GM21619 (cell line): Measurements from ENCODE around the gene LSMEM2.
"Not testable (repeated sequence)": the region's sequence is repeated elsewhere in the genome, so short reads cannot be mapped to it uniquely, and the experiment has no call there.

ENCODE experiments used
- ATAC-seq: cut with Tn5 transposase; IDR thresholded peaks from one replicate; pipeline ENCODE4 v1.9.1; 2021; ENCODE audit not compliant: unreplicated experiment

The LSMEM2 gene

DNA sequence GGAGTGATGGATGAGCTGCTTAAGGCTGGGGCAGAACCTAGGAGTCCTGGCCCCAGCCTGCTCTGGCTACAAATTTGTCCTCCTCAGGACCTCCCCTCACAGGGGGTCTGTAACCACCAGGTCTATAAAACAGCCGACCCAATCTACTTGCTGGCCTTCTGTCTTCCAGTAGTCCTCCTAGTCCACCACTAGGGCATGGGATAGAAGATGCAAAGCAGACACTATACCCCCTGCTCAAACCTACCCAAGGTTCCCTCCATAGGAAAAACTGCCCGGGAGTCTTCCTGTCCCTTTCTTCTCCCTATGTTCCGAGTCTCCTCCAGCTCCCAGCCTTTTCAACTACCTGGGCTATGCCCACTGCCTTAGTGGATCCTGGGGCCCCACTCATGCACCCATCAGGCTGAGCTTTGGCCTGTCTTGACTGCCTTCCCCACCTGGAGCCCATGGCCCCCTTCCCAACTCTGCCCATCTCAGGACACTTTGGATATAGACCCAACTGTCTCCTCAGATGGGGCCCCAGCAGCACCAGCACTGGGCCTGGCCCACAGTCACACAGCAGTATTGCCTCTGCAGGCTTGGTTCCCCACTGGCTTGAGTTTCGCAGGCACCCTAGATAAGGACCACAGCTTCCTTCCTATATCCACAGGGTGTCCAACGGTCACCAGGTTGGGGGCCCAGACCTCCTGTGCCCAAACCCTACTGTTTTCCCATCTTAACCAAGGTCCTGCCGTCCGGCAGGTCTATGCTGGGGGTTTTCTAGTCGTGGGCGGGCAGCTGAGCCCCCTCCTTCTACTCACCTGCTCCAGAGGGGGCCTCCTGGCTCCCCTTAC, 19.2 kb downstream of the LSMEM2 start:
- no peak for ATAC-seq

DNA sequence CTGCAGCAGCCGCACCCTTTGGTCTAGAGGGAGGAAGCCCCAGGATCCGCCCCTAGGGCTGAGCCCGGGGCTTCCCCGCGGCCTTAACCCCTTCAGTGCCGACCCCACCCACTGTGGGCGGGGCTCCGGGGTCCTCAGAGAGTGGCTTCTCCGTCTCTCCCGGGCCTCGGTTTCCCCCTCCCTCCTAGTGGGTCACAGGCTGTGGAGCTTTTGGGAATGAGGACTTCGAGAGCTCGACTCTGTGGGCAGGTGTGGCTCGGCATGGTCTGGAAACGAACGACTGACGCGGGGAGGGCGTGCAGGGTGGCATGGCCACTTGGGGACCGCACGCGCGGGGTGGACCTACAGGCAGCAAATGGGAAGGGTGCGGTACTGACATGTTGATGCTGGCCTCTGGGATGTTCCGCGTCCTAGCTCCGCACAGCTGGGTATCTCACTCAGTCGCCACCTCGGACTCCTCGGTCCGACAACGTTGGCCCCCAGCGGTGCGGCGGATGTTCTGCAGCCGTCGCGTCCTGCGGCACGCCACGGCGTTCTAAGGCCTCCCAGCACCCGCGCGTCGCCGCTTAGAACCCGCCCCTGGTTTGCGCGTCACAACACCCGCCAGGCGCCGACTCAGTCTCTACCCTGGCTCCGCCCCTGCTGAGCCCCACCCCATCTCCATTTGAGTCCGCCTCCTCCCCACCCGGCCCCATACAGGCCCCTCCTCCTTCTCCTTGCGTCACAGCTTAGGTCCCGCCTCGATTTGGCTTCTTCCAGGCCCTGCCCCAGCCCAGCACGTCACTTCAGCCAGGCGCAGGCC, 20.1 kb downstream of the LSMEM2 start, which contains the start of the genes HYAL3 and NAA80:
HYAL3 (minus strand) TSS at position 570 of the 802 bp plus-strand sequence. CDS start 3,803 bp downstream, outside the sequence.
NAA80 (minus strand) TSS at position 570 of the 802 bp plus-strand sequence. CDS start 1,942 bp downstream, outside the sequence.
- peak; percentile 83 for ATAC-seq

DNA sequence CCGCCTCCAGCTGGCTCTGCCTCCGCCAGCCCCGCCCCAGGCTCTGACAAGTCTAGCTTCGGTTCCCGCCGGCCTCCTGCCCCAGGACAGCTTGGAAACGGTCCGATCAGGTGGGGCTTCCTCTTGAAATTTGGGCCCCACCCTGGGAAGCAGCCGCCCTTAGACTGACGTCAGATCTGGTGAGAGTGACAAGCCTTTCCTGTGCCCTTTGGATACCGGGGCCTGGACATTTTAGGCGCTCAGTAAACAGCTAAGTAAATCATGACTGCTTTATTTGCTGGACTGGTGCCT, 20.7 kb downstream of the LSMEM2 start:
- no peak for ATAC-seq

DNA sequence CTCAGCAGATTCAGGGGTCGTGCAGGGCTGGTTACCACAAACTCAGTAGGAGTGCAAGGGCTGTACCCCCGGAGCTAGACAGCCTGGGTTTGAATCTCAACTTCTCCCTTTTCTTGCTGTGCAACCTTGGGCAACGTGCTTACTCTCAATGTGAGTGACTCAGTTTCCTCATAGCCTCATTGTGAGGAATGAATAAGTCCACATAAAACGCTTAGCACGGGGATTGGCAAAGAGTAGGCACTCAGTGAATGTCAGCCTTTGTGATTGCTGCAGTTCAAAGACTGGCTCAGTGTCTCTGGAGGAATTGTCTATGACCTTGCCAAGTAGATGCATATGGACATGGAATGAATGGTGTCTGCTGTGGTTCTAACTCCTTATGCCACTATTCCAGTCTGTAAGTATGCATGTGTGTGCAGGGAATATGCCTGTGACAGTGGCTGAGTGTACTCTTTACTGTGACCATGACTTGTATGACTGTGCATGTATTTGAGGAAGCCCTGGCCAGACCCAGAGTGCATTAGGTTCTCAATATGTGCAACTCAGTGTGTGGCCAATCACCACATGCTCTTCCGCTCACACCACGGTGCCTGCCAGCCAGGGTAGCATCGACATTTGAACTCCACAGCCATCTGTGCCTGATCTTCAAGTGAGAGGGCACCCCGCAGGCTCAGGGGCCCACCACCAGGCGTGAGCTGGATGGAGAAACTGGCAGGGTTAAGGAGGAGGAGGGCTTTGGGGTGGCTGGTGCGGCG, 21.2 kb downstream of the LSMEM2 start:
- ATAC-seq, result no peak

DNA sequence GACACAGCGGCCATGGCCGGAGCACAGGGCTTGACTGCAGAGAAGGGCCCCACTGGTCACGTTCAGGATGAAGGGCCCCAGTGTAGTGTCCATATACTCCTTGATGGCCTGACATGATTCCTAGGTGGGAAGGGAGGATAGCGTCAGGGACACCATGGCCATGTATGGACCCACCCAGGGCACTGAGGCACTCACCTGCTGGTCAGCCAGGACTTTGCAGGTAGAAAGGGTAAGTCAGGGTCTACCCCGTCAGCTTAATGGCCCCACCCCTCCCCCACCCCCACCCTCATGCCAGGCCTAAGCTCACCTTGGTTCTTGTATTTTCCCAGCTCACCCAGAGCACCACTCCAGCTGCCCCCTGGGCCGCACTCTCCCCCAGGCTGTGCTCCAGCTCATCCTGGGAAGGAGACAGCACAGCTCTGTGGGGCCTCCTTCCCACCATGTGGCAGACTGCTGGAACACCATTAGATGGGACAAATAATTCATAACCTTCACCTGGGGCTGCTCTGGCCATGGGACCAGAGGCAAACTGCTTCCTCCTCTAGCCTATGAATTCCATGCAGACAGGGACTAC, 21.9 kb downstream of the LSMEM2 start:
- ATAC-seq, result no peak

DNA sequence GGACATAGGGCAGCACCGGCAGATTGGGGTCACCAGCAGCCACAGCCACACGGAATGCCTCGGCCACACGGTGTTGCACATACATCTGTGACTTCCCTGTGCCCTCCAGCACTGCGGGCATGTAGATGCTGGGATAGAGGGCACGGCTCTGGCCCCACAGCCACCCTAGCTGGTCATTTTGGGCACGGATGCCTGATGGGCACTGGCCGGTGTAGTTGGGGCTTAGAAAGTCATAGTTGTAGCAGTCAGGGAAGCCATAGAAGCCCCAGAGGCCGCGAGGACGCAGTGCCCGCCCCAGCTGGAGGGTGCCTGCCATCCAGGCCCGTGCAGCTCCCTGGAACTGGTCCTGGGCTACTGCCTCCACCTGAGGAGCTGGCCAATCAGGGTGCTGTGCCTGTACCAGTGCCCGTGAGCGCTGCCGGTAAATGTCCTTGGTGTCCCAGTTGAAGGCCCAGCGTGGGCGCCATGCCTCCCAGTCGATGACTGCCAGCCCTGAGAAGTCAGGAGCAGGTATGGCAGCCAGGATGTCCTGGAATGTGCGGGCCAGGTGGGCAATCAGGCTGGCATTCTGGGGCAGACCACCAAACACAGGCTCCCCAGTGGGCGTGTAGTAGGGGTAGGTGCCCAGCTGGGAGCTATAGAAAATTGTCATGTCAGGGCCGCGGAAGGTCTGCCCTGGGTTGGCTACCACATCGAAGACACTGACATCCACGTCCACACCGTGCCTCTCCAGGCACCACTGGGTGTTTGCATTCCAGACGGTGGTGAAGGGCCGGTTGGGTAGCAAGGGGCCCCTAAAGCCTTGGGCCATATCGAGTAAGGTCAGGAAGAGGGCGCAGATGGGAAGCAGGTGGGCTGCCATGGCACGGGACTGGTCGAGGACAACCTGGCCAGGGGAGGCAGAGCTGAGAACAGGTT, 23.5 kb downstream of the LSMEM2 start:
- ATAC-seq, result no peak

DNA sequence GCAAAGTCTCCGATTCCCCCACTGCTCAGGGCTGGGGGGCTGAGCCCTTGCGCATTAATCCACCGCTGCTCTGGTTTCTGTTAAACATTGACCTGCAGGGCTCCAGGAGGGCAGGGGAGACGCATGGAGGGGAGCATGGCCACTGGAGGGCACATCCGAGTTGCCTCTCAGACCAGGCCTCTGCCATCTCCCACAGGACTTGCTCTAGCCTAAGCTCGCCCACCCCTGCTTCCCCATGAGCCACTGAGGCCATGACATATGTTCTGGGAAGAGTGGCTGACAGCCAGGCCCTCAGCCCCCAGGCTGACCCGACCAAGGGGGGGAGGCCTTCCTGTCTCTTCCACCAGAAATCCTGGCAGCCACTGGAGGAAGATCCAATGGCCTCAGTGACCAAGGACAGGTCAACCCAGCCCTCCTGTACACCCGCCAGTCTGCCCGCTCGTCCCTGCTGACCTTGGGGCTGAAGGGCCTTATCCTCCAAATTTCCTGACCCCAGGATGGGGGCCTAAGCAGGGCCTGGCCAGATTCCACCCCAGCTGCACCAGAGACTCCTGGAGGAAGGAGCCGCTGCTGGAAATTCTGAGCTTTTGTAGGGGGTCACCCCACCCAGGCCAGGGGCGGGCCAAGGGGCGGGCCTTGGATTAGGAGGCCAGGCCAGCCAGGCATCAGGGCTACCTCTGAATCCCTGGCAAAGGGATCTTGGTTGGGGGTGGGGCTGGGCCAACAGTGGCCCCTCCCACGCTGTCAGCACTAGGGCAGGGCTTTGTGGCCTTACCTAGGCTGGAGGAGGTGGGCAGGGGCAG, 24.3 kb downstream of the LSMEM2 start, which contains the start of gene HYAL1:
HYAL1 (minus strand) TSS at position 562 of the 803 bp plus-strand sequence. CDS start 618 bp downstream, outside the sequence.
- ATAC-seq, result no peak

DNA sequence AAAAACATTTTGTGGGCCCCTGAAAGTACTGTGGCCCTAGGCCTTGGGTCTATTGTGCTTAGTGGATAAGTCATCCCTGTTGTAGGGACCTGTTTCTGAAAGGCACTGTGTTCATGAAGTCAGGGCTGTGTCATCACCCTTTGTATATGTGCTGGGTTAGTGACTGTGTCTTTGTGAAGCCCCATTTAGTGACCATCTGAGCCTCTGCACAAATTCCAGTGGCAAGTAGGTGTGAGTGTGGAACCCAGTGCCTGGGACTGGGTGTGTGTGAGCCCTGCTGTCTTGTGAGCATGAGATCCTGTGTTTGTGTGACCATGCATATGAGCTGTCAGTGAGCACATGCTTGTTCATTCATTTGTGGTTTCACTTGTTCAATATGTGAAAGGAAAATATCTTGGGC, 25.7 kb downstream of the LSMEM2 start:
- no peak for ATAC-seq

DNA sequence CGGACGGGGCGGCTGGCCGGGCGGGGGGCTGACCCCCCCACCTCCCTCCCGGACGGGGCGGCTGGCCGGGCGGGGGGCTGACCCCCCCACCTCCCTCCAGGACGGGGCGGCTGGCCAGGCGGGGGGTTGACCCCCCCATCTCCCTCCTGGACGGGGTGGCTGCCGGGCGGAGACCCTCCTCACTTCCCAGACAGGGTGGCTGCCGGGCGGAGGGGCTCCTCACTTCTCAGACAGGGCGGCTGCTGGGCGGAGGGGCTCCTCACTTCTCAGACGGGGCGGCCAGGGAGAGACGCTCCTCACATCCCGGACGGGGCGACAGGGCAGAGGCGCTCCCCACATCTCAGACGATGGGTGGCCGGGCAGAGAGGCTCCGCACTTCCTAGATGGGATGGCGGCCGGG, 33.2 kb downstream of the LSMEM2 start:
- ATAC-seq, result not testable (repeated sequence)

DNA sequence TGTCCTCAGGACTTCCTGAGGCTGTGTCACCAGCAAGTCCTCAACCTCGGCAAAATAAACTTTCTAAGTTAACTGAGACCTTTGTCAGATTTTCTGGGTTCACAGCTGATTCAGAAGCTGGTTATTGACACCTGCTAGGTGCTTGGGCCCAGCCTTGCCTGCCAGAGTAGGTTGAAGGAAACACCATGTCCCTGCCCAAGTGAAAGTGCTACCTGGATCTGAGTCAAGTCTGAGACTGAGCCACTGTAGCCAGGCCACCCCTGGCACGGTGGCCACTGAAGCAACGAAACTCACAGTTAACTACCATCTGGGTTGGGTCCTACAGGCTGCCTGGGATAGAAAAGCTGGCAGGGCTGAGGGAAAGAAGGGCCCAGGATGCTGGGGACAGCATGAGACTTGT, 35.5 kb downstream of the LSMEM2 start:
- ATAC-seq, result no peak

DNA sequence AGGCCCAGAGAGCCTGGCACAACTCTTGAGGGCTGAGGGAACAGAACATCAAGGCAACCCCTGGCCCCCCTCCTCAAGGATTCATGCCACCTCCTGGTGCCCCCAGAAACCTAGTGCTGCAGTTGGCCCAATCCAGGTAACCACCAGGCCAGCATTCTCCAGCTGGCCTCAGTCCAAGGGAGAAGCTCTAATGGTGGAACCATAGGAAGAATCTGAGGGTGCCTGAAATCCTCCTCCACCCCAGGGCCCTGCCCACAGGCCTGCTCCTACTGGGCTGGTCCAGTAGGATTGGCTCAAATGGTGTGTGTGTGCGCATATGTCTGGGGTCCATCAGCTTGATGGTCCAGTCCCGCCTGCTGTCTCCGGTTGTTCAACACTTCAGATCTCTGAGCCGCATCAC, 35.9 kb downstream of the LSMEM2 start:
- ATAC-seq, result no peak

DNA sequence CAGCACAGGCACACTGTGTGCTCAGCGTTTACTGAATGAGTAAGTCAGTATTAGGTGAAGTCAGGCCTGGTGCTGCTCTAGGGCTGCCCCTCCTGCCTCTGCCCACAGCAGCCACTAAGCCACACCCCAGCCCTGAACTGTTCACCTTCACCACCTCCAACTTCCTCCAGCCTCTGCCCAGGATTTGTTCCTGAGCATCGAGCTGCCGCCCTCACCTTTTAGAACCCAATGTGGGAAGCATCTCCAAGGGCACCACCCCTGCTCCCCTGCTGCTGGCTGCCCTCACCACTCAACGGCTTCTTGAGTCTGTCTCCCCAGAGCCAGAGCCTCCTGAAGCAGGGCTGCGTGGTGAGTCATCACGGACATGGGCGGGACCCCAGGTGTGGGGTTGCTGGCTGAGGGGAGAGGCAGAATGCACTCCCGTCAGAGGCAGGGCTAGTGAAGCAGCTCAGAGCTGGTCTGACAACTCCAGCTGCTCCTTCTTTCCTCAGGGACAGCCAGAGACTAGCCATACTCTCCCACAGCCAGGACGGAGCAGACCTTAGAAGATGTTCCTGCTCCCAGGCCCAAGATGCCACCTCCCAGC, 37.9 kb downstream of the LSMEM2 start:
- no peak for ATAC-seq

DNA sequence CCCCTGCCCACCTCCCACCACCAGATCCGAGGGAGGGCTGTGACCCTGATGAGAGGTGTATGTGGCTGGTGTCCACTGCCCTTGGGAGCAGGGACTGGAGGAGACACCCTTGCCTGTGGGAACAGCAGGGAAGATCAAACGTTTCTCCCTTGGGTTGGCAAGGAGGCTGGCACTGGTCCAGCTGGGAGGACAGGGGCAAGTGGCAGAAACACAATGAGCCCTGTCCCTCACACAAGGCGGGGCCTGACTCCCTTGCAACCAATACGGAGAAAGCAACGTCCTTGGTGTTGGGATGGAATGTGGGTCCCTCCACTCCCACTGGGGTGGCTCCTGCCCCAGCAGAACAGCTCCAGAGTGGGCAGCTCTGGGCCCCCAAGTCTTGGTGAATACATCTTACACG, 38.4 kb downstream of the LSMEM2 start:
- no peak for ATAC-seq

DNA sequence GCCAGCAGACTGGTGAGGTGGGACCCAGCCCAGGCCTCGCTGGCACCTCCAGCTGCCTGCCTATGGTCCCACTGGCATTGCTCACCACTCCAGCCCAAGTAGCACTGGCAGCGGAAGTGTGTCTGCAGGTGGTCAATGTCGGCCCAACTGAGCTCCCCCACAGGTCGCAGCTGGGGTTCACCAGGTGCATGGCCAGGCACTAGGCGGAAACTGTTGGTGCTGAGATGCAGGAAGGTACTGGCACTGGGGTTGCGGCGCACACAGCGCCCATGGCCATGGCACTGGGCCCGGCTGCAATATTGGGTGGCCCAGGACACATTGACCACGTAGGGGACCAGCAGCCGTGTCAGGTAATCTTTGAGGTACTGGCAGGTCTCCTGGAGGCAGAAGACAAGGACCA, 39.3 kb downstream of the LSMEM2 start:
- no peak for ATAC-seq

DNA sequence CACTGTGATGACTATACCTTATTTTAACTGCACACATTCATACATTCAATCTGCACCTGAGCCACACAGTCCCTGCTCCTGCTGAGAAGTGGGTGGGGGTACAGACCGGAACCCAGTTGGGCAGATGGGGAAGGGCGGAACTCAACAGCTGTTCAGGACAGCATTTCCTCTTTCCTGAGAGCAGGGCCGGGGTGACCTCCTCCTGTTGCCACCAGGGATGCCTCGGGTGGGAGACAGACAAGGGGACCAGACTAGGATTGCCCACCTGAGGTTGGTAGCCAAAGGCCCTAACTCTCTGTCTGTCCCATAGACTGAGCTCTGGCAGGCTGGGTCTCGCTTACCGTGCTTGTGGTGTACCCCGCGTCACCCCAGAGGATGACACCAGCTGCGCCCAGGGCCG, 39.7 kb downstream of the LSMEM2 start:
- no peak for ATAC-seq

DNA sequence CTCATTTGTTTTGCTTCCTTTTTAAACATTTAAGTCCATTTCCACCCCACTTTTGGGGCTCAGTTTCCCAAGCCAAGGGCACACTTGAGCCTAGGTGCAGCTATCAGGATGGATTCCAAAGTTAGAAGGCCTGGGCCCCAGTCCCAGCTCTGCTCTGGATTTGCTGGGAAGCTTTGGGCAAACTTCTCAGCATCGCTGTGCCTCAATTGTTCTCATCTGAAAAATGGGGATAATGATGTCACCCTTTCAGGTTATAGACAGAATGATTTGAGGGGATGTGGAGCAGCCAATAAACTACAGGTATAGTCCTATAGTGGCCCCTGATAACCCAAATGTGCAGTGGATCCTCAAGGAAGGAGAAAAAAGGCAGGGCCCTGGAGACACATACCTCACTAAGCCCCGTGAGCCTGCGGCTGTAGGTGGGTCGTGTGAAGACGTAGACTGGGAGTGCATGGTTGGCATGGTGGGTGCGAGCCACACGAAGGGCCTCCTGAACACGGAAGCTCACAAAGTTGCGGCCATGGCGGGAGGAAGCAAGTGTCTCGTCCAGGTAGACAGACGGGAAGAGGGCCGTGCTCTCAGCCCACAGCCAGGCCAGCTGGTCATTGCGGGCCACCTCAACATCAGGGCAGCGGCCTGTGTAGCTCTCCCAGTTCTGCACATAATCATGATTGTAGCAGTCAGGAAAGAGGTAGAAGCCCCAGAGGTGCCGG, 40.5 kb downstream of the LSMEM2 start:
- no peak for ATAC-seq

DNA sequence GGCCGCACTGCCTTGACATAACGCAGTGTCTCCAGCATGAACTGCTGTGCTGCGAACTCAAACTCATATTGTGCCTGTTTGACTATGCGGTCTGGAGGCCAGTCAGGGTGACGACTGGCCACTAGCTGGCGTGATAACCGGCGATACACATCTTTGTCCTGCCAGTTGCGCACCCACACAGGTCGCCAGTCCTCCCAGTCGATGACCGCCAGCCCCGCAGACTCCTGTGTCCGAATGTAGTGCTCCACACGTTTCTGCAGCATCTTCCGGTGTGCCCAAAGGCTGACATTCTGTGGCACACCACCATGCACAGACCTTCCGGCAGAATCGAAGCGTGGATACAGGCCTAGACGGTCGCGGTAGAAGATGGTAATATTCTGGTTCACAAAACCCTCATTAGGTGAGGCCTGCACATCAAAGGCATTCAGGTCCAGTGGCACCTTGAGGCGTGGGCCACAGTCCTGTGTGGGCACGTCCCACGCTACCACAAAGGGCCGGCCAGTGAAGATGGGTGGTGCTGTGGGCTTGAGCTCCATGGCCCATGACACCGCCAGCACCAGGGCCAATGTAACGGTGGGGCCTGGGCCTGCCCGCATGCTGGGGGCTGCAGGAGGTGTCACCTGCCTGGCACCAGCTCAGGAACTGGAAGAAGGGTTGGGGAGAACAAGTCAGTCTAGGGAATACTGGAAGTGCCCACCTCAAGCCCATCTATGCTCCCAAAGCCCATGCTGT, 41.2 kb downstream of the LSMEM2 start:
- no peak for ATAC-seq
